Activated T-cell treated with anti-CD3 and anti-CD28 coated beads for 4 hours (primary cell): ENCODE measurements around the gene PIEZO1.

Experiments
- DNase-seq: peaks from one replicate; pipeline ENCODE4 v3.0.0-alpha.2; 2020

The PIEZO1 gene

DNA sequence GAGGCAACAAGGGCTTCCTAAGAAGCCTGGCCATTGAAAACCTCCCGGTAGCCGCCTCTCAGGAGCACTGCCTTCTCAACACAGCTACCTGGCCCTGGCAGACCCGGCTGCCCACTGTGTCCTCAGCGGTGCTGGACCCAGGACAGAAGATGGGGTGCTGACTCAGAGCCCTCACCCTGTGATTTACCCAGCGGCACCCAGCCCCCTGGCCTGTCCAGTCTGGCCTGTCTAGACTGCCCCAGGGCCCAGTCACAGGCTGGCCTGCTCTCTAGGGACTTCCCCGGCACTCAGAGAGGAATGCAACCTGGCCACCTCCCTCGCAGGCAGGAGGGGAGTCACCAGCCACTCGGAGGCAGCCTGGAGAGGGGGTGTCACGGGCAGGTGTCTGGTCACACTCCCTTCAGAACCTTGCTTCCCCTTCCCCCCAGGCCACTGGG lies 20.1 kb downstream of the PIEZO1 start:
- no peak for DNase-seq

DNA sequence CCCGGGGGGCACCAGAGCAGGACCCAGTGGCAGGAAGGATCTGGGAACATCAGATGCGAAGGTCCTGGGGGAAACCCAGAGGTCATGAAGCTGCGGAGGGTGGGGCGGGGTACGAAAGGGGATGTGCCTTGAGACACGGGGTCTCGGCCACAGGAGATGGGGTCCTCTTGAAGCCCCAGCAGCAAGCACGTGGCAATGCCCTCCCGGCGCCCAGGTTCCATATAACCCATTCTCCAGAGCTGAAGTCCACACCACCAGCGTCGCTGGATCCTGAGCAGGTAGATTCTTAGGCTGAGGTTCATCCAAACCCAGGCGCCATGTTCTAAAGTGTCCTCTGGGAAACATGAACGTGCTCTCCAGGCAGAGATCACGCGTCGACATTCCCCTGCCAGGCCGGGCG lies 20.9 kb downstream of the PIEZO1 start:
- no peak for DNase-seq

DNA sequence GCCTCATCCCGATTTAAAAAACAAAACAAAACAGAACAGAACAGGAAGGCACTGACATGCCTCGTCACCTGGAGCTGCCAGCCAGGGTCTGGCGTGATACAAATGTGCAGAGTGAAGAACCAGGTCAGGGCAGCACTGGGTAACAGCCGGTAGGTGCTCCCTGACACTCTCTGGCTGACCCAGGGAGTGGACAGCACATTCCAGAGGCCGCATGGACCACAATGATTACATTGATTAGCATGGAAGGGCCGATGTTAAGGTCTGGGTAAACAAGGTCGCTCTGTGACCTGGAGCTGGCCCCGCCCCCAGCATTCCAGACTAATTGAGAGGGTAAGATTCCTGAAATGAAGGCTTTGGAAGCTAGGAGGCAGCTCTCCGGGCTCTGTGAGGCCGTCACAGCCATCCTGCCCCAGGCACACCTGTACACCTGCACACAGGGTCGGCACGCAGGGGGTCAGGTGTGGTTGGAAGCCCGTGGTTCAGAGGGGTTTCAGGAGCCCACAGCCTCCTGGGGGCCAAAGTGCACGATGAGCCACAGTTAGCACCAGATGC lies 21.4 kb downstream of the PIEZO1 start:
- DNase-seq, result no peak

DNA sequence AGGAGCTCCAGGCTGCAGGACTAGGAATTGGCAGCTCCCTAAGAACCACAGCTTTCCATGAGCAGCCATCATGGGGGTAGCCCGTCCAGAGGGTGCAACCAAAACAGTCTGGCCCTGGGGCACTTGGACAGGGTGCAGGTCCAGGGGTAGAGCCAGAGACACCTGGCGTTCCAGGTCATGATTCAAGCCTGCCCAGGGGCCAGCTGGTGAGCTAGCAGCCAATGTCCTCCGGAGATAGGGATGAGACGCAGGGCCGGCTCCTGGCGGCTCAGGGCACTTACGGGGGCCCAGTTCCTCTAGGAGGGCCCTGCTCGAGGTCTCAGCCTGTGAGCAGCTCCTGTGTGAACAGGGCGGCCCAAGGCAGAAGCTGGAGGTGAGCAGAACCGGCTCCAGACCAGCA lies 22.1 kb downstream of the PIEZO1 start:
- no peak for DNase-seq

DNA sequence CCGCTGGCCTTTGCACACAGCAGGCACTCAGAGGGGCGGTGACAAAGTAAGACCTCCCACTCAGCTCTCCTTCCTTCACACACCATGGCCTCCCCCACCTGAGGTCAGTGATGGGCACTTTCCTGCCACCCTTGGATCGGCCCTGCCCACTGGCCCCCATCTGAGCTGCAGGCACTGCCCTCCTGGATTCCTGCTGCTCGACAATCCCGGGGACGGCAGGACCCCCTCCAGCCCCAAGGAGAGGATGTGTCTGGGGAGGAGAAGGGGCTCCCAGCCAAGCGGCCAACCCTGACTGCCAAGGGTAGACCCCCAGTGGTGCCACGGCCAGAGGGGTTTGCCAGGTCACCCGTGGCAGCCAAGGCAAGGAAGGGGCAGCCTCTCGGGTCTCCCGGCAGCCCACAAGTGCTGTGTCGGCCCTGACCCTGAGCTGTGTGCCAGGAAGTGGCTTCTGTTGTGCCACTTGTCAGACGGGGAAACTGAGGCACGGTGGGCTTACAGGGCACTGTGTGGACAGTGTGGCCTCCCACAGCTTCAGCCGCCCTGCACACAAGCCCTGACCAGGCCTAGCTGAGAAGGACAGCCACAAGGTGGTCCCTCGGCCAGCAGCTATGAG lies 22.7 kb downstream of the PIEZO1 start:
- no peak for DNase-seq

DNA sequence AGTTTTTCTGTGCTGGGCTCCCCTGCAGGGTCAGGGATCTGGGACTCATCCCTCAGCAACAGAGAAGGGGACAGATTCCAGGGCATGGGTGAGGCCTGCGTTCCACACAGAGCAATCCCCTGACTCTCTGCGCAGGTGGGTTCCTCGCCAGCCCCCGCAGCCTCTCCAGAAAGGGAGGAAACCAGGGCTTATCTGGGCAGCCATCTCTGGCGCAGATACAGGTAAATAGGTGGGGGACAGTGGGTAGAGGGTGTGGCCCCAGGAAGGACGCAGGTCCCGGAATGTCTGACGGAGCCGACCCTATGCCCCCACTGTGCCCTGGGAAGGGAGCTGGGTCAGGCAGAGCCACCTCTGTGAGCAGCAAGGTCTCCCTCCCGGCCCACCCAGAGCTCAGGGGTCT lies 23.2 kb downstream of the PIEZO1 start:
- no peak for DNase-seq

DNA sequence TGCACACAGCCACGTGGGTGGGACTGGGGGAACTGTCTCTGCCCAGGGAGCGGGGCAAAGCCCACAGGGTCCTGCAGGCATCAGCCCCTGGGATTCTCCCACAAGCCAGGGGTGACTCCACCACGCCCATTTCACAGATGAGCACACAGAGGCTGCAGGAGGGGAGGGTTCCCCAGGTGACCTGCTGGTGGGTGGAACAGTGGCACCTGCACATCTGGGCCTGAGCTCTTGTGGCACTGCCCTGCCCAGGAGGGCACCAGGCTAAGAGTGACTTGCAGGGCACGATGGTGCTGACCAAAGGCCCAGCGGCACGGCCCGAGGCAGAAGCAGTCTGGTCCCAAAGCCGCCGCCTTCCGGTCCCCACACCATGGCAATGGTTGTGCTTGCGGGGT lies 23.9 kb downstream of the PIEZO1 start:
- DNase-seq, result no peak

DNA sequence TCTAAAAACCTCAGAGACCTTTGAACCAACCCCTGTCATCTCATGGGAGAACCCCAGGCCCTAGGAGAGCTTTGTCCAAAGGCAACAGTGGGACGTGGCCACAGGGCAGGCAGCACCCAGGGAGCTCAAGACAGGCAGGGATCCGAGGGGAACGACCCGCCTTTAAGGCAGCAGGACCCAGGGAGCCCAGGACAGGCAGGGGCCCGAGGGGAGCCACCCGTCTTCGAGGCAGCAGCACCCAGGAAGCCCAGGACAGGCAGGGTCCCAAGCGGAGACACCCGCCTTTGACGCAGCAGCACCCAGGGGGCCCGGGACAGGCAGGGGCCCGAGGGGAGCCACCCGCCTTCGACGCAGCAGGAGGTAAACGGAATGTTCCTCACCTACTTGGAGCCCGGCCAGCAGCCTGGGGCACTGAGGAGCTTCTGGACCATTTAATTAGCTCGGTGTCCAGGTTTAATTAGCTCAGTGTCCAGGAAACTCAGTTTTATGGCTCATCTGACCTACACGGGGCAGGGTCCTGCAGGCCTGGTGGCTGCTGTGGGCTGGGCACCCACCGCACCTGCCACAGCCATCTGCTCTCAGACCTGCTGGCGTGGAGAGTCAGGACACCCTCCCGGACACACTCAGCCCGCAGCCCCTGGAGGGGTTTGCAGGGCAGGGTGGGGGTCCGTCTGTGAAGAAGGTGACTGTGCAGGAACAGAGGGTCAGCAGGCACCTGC lies 24.4 kb downstream of the PIEZO1 start:
- no peak for DNase-seq

DNA sequence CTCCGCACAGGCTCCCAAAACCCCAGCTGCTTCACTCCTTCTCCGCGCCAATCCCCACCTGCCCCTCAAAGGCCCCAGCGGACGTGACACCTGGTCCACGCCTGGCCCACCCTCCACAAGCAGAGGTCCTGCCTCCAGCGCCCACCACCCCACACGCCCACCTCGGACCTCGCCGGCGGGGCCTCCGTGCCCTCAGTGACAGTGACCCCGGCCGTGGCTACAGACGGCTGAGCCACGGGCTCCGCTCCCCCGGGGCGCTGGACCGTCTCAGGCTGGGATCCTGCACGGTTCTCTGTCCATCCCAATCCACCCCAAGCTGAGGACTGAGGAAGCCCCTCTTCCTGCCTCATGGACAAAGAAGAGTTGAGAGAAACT lies 25.1 kb downstream of the PIEZO1 start:
- DNase-seq, result no peak

DNA sequence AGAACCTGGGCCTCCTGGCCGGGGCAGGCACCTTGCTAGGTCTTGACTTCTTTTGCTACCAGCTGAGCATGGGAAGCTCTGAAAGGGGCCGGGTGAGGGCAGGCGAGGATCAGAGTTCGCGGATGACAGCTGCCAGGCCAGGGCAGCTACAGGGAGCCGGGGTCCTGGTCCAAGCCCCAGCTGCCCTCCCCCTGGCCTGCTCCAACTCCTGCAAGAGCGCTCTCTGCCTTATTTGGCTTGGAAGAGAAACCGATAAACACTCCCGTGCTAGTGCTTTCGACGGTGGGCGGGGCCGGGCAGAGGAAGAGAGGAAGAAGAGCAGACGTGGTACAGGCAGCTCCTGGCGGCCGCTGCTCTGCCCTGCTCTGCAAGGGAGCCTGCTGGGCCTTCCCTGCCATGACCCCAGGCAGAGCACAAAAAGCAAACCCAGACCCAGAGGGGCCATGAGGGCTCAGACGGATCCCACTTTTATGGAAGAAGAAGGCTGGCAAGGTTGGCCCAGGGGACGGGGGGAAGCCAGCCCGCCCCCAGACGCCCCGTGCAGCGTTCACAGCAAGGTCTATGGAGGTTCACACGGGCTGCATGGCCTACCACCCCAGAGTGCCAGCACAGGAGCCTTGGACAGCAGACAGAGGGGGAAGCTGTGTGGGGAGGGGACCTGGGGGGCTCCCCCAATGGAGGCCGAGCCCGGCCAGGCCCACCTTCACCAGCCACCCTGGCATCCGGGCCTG lies 25.6 kb downstream of the PIEZO1 start:
- DNase-seq, result peak; percentile 31

DNA sequence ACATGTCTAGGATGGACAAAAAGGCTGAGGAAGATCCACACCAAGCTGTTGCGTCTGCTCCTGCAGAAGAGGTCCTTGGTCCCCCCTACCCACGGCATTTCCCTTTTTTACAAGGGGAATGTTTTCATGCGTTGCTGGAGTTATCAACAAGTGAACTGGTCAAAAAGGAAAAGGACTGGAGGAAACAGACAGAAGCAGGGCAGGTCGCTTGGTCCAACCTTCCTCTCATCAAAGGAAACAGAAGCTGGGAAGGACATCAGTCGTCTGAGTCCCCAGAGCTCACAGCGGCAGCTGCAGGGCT lies 26.1 kb downstream of the PIEZO1 start:
- DNase-seq, result no peak

DNA sequence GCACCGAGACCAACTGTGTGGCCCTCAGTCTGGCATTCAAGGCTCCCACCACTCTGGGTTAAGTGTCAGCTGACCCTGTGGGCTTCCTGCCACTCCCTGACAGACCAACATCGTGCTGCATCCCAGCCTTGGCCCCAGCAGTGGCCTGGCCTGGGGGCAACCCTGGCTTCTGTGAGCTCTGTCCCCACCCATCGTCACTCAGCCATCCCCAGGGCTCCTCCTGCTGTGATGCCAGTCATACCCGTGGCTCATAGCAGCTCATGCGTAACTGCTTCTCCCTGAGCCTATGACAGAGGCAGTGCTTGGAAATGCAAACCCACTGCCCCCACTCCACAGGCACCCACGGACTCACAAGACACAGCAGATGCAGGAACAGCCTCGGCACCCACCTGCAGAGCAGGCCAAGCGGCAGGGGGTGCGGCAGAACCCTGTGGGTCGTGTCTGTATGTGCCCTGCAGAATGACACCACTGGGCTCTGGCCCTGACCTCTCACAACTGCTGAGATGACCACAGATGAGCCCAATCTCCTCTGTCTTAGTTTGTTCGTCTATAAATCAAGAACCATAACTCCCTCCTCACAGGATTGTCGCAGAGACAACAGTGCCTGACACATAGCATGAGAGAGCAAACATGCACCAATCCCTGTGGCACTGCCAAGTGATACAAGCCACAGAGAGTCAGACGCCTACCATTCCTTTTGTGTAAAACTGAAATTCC lies 26.6 kb downstream of the PIEZO1 start:
- no peak for DNase-seq

DNA sequence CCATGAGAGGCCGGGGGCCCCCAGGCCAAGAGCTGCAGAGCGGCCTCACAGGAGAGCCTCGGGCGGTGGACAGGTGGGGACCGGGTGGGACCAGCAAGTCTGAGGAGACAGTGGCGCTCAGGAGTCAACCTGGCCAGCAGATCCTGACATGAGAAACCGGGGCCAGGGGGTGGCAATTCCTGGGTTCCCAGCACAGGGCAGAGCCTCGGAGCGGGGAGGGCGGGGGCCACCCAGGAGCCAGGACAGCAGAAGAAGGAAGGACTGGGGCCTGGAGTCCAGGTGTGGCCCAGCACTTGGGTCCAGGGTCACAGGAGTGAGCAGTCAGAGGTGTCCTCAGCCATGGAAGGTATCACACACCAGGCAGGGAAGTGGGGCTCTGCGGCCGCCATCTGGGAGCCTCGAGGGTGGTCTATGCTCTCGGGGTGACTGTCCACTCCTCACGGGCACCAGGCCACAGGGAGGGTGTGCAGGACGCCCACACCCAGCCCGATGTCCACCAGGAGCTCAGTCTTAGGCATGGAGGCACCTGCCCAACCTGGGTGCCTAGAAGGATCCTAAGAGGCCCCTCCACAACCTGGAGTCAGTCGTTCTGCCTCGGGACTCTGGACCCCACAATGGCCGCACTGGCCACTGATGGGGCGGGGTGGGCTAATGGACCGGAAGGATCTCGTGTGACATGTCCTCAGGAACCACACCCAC lies 29.1 kb downstream of the PIEZO1 start:
- no peak for DNase-seq

DNA sequence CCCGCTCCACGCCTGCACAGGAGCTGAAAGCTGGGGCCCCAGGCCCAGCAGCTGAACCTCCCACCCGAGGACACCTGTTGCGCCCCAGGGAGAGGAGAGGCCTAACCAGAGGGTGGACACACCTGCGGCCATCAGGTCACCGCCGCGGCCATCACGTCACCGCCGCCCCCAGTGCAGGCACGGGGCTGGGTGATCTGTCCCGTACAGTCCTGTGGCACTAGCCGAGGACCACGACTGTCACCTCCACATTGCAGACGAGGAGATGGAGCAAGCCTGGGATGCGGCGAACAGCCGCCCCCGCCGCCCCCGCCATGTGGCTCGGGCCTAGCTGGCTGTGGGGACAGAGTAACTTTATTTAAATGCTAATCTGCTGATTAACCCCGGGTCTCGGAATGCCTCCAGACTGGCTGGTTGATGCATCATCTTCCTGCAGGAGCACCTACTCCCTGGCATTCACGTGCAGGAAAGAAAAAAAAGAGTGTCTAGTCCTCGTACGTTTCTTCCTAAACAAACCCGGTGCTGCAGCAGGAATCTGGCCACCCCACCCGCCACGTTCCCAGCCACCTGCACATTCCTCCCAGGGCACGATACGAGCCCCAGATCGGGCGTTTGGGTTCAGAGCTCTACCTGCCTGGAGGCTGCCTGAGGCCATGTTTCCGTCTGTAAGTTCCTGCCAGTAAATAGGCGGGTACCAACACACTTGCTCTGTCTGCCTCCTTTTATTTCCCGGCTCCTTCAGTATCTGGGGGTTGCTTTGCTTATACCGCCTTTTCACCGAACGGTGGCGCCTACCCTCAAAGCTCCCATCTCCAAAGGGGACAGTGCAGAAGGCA lies 29.9 kb downstream of the PIEZO1 start:
- DNase-seq, result no peak

DNA sequence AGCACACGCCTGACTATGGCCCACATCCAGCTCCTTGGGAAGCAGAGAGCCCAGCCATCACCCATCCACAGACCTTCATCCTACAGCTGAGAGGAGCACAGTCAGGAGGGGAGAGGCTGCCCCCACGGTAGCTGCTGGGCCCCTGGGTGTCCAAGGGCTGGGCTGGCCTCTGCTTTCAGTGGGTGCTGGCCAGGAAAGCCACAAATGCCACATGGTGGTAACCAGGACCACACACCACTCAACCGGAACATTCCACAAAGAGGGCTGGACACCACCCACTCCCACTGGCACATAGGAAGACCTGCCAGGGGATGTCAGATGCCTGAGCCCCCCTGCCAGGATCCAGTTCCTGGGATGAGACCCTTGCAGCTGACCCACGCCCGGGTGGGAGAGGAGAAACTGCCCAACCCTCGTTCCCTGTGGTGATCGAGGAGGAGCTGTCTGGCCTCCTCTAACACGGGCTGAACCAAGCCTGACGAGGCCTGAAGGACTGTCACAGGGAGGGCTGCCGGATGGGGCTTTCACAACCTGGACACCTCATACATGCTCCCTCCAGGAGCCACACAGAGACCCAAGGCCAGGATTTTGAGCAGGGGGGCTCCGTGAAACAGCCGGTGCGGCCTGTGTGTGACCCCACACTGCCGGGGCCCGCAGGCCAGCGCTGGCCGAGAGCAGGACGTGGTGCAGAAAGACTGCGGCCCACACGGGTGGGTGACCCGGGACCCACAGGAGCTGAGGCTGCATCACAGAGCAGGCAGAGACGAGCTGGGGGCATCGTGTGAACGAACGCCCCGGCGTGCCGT lies 30.7 kb downstream of the PIEZO1 start:
- no peak for DNase-seq

DNA sequence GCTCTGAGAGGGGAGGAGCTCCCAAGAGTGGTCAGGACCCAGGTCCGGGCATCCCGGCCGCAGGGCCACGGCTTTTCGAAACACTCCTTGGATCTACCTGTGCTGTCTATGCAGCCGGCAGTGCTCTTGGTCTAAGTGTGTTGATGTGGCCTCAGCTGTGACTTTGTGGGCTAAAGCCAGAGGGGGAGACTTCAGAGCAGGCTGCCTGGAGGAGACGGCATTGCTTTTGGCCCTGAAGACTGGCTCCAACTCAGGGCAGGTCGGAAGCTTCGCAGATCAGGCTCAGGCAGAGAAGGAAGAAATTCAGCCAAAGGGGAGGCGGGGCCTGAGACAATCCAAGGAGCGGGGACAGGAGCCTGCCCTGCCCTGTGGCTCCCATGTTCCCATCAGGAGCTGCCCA lies 31.4 kb downstream of the PIEZO1 start:
- no peak for DNase-seq

DNA sequence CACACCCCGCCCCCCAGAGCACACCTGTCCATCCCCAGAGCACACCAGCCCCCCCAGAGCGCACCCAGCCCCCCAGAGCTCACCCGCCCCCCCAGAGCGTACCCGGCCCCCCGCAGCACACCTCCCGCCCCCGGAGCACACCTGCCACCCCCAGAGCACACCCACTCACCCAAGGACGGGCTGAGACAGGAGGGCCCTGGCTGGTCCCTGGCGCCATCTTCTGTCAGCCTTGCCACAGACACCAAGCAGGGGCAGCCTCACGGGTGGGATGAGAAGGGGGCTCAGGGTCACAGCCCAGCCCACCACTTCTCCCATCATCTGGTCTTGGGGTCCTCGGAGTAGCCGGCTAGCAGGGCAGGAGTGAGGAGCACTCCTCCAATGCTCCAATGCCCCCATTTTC lies 31.8 kb downstream of the PIEZO1 start:
- DNase-seq, result no peak

DNA sequence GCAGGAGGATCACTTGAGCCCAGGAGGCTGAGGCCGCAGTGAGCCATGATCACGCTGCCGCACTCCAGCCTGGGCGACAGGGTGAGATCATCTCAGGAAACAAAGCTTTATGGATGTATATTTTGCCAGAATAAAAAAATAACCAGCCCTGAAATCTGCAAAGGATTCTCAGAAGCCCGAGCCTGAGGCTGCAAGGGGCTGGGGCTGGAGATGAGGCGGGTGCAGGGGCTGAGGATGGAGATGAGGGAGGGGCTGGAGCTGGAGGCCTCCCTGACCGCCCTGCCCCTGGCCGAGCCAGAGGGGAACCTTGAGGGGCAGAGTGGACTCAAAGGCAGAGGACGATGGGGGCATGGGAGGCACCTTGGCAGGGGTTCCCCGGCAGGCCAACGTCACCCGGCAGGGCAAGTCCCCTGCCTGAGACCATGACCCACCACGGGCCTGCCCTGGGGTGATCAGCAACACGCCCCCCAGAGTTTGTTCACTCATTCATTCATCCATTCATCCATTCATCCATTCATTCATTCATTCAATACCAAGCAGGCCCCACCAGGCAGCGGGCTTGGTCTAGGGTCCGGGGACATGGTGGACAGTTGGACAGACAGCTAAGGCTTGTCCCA lies 32.5 kb downstream of the PIEZO1 start:
- DNase-seq, result no peak

DNA sequence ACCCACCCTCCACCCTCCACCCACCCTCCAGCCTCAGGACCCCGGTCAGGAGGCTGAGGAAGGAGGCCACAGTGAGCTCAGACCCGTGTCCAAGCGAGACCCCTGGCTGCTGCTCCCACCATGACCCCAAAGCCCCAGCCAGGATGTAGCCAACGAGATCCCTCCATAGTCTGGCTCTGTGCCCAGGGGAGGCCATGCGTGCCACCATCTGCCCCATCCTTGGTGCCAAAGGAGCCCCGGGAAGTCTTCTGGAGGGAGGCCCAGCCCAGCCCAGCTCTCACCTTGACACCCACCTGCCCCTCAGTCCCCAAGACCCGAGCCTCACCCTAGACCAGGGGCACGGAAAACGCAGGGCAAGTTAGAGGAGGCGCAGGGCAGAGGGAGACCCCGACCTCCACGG lies 34.2 kb downstream of the PIEZO1 start:
- no peak for DNase-seq

DNA sequence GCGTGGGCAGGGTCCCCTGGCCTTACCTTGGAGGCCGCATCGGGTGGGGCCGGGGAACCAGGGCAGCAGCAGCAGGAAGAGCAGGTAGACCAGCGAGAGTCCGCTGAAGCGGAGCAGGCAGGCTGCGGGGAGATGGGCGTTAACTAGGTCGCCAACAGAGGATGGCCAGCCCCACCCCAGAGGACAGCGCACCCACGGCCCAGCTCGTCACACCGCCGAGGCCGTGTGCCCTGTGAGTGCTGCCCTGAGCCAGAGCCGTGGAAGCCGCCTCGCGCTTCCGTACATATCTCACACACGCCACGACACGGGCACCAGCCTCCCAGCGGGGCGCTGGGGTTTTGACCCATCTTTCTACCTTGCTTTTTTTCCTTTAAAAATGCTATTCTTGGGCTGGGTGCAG lies 35.7 kb downstream of the PIEZO1 start:
- no peak for DNase-seq

DNA sequence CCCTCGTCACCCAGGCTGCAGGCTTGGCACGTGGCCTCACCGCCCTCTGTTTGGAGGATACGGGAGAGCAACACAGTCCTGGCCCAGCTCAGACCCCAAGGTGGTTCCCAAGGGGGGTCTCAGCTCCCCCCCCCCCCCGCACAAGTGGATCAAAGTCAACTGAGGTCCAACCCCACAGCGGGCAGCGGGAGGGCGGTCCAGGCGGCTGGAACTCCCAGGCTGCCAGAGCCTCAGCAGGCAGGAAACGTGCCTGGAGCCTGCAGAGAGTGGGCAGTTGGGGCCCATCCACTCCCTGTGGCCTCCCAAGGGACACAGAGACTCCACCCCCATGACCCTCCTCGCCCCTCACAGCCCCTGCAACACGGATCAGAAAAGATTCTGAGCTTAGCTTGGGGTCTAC lies 36.7 kb downstream of the PIEZO1 start:
- no peak for DNase-seq
